ENCODE results near the gene THTPA.

DNA sequence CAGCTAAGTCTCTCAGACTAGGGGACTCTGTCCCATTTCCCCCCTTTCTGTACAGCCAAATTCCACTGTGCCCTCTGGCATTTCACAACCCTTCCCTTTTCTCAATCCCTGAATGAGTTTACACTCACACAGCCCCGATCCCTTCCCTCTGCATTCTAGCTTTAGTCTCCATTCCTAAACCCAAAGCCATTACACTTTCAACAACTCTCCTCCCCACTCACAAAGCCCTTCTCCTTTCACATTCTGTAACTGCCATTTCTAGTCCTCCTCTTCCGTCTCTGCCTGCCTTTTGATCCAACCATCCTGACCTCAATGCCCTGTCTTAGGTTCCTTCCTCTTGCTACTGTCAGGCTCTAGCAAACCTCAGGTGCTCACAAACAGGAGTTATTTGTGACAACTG, 8.1 kb upstream of the THTPA start:
- TF ChIP-seq POLR2A (IDR thresholded peaks at IDR 0.05; ENCODE audit: low read depth, low read length) (no peak), RFX5 (IDR thresholded peaks at IDR 0.05; ENCODE audit: low read depth, low read length) (no peak), RCOR1 (IDR thresholded peaks at IDR 0.05; ENCODE audit: insufficient replicate concordance, low read length) (no peak), CEBPB (IDR thresholded peaks at IDR 0.05; ENCODE audit: low read depth, low read length) (no peak), MAFK (IDR thresholded peaks at IDR 0.05; ENCODE audit: low read depth, low read length) (no peak), RAD21 (IDR thresholded peaks at IDR 0.05; ENCODE audit: low read length) (no peak), SMC3 (IDR thresholded peaks at IDR 0.05; ENCODE audit: low read depth, low read length) (no peak), MXI1 (IDR thresholded peaks at IDR 0.05; ENCODE audit: borderline replicate concordance, low read depth, low read length) (no peak), BHLHE40 (IDR thresholded peaks at IDR 0.05; ENCODE audit: low read depth, low read length) (no peak), CHD1 (IDR thresholded peaks at IDR 0.05; ENCODE audit: low read depth, low read length) (no peak), MAZ (IDR thresholded peaks at IDR 0.05; ENCODE audit: borderline replicate concordance, low read depth, low read length) (no peak)
- TF ChIP-seq, protein P1, sequence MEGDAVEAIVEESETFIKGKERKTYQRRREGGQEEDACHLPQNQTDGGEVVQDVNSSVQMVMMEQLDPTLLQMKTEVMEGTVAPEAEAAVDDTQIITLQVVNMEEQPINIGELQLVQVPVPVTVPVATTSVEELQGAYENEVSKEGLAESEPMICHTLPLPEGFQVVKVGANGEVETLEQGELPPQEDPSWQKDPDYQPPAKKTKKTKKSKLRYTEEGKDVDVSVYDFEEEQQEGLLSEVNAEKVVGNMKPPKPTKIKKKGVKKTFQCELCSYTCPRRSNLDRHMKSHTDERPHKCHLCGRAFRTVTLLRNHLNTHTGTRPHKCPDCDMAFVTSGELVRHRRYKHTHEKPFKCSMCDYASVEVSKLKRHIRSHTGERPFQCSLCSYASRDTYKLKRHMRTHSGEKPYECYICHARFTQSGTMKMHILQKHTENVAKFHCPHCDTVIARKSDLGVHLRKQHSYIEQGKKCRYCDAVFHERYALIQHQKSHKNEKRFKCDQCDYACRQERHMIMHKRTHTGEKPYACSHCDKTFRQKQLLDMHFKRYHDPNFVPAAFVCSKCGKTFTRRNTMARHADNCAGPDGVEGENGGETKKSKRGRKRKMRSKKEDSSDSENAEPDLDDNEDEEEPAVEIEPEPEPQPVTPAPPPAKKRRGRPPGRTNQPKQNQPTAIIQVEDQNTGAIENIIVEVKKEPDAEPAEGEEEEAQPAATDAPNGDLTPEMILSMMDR (conservative IDR thresholded peaks at IDR 0.05; ENCODE audit: low read depth, low read length) = no peak
- TF ChIP-seq, protein P2, sequence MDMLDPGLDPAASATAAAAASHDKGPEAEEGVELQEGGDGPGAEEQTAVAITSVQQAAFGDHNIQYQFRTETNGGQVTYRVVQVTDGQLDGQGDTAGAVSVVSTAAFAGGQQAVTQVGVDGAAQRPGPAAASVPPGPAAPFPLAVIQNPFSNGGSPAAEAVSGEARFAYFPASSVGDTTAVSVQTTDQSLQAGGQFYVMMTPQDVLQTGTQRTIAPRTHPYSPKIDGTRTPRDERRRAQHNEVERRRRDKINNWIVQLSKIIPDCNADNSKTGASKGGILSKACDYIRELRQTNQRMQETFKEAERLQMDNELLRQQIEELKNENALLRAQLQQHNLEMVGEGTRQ (IDR thresholded peaks at IDR 0.05; ENCODE audit: low read depth, low read length) = no peak
- TF ChIP-seq, protein P3, sequence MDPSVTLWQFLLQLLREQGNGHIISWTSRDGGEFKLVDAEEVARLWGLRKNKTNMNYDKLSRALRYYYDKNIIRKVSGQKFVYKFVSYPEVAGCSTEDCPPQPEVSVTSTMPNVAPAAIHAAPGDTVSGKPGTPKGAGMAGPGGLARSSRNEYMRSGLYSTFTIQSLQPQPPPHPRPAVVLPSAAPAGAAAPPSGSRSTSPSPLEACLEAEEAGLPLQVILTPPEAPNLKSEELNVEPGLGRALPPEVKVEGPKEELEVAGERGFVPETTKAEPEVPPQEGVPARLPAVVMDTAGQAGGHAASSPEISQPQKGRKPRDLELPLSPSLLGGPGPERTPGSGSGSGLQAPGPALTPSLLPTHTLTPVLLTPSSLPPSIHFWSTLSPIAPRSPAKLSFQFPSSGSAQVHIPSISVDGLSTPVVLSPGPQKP (IDR thresholded peaks at IDR 0.05; ENCODE audit: borderline replicate concordance, low read depth, low read length) = no peak

All from IMR-90 (cell line).